ENCODE results near the gene CTDSPL.
"Not testable (repeated sequence)": the region's sequence is repeated elsewhere in the genome, so short reads cannot be mapped to it uniquely, and the experiment has no call there.

CTDSPL gene

DNA sequence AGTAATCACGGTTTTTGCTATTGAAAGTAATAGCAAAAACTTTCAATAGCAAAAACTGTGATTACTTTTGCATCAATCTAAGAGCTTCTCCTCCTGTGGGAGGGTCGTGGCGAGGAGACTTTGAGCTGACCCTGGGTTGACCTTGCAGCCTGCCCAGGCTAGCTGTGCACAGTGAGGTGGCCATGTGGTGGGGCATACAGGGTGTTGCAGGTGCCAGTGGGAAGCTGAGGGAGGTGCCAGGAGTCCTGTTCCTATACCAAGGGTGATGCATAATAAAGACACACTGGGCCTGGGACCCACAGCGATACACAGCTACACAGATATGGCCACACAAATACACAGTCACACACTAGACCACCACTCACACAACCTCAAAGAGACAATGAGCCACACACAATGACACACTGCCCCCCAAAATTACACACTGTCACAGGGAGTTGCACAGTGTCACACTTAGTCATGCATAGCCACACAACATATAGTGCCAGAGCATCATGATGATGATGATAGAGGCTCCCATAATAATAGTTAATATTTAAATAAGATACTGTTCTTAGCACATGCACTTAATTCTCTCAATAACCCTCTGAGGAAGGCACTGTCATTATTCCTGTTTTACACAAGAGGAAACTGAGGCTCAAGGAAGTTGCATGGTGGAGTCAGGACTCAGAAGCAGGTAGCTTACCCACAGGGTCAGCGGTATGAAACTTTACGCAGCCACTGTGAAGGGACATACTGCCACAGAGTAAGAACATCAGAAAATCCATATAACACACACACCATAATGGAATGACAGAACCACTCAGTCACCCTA lies 161.4 kb downstream of the CTDSPL start:
- DNase-seq = no peak

DNA sequence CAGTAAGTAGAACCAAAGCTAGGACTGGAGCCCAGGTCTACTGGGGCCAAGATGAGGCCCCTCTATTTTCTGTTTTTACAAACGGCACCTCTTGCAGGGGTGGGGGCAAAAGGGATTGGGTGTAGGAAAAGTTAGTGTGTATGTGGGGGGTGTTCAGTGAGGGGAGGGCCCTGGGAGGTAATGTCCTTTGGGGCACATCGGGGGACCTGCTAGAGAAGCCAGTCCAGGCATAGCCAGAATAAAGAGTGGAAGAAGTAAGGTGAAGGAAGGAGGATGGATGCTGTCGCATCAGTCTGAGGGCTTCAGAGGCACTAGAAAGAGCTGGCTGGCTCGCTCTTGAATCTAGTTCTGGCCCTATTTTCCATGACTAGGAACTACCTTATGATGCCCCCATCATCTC lies 165.2 kb downstream of the CTDSPL start:
- no peak for DNase-seq

DNA sequence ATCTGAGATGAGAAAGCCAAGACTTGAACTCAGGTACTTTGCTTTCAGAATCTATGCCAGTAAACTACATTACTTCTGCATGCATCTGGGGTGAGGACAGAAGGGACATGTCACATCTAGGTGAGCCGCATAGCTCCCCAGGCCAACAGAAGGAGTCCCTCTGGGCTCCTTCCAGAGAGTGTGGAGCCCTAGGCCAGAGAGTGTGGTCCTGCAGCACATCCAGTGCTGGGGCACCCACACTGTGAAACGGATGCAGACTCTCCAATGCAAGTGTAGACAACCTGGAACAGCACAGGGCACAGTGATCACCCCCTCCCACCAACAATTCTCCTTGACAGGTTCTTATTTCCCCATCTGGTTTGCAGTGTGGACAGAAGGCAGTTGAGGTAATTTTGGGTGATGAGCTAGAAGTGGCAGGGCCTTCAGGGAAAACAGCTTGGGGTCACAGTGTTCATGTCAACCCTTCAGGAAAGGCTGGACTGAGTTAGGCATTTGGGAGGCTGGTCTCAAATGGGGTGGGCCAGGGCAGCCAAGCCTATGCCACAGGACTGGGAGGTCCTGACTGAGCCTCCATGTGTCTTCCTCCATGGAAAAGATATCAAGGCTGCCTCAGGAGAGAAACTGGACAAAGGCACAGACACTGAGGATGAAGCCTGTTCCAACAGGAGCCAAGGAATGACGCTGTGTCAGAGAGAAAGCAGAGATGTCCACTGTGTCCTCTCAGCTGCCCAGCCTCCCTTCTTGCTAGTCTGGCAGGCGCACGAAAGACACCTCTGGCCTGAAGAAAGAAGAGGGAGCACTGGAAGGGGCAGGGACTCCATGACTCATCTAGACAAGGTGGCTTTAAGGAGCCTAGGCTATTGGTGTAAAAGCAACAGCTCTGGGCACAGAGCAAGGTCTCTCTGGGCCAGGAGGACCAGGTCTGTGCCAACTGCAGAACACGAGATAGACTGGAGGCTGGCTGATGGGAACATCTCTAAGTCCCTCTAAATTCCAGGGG lies 166.1 kb downstream of the CTDSPL start:
- DNase-seq = no peak

DNA sequence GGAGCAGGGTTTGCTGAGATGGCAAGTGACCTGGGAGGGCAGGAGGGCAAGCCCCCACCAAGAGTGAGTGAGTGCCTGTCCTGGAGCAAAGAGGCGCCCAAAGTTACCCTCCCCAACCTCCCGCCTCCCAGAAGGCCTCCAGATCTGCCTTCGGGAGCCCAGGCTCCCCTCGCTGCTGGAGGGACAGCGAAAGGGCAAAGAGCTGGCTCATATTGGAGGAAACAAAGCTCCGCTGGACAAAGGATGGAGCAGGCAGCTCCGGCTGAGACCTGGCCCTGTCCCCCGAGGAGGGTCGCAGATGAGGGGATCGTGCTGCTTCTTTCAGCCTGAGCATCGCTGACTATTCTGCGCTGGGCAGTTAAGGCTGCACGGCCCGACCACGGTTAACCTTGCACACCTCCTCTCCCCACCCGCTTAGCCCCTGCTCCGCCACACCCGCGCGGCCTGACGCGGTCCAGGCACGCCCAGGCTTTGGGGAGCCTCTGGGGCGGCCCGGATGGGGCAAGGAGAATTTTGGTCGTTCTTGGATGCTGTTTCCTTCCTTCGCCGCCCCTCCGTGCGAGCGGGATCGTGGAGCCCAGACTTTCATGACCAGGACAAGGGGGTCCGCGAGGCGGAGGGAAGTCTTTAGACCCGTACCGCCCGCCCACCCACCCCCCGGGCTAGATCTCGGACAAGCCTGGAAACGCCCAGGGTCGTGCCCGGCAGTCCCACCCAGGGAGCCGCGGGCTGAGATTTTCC lies 167.1 kb downstream of the CTDSPL start:
- DNase-seq = no peak

DNA sequence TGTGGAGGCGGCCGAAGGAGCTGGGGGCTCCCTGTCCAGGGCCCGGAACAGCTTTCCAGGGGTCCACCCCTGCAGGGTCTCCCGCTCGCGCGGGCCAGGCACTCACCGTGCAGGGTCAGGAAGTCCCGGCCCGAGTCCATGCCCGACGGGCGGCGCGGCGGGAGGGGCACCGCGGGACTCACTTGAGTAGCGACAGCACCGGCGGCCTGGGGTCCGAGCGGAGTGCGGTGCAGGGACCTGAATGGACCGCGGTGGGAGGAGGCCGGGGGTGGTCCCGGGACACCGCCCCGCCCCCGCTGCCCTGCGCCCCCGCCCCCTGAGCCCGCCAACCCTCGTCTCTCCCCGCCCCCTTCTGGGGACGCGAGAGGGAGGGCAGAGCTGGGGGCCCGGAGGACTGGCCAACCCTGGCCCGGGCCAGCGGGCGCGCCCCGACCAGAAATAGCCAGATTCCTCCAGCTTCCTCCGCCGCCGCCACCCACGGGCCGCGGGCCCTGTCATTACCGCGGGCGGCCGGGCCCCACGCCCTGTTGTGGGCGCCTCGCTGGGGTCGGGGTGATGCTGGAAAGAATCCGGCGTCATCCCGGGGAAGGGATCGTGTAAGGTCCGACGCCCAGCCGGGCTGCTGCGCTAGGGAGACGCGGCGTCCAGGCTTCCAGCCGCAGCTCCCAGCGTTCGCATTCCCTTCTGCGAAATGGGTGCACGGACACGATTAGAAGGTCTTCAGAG lies 167.9 kb downstream of the CTDSPL start, which contains the start of gene PLCD1:
Gene PLCD1 (minus strand): TSS at position 243 of the 726 bp plus-strand sequence. CDS start 103 bp downstream, at position 140.
- peak; percentile 55 for DNase-seq

DNA sequence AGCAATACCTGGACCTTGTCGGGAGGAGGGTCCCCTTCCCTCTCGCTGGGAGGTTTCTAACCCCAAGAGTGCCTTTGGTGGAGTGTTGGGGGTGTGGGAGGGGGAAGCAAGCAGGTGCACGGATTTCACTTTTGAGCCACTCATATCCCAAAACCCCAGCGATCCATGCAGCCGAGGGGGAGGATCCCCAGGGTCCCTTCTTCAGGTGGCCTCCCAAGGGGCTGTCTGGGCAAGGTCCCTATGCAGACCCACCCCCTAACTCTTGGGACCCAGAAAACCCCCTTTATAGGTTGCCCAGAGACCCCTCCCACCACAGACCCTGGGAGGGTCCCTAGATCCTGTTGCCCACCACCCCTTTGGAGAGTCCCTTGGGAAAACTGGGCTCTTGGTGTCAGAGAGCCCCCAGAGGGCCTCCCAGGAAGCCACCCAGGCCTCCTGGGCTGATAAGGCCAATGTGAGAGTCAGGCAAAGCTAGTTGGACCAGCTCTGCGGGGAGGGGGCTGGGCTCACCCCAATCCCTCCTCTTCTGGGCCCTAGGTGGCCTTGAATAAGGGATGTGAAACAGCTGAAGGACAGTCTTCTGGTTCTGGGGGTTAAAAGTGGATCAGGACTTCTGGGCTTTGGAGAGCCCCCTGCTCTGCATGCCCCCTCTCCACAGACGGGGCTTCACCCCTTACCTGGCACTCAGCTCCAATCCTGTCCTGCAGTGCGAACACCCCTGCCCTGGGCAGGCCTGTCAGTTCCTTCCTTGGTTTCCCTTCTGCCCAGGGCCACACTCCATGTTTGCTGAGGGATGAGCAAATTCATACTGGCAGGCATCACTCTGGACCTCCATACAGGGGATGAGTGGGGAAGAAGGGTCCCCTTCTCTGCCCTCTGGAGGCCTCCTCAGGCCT lies 168.7 kb downstream of the CTDSPL start:
- DNase-seq = no peak

DNA sequence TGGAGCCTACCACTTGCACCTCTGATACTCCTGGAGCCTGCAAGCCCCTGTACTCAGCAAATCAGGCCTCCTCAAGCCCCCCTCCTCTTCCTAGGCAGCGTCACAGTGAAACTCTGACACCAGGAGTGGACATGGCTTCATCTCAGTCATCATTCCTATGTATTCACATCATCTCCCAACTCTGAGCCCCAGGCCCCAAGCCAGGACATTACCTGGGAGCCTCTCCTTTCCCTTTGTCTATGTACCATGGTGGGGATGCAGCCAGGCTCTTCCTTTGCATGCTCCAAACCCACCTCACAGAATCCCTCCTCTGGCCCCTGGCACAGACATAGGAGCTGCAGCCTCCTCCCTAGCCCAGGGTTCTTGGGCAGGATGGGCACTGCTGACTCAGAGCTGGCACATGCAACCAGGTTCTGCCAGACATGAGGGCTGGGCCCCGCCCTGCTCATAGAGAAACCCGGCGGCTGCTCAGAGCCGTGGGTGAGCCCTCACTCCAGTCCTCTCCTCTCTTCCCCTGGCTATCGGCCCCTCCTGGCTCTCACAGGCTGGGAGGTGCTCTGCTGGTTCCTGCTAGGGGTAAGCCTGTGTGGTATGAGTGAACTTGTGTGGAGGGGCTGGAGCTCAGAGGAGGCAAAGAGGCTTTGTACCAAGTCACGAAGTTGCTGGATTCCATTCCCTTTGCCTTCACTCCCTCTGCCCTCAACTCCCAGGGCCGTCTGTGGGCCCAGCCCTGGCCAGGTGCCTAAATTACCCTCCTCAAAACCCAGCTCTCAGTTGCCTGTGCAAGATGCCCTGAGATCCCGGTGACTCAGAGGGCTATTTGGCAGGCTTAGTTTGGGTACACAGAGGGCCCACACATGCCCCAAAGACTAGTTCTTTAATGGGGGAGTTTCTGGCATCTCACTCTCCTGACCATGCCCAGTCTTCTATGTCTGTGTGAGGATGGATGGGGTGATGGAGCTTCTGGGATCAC lies 169.6 kb downstream of the CTDSPL start:
- peak; percentile 60 for DNase-seq

DNA sequence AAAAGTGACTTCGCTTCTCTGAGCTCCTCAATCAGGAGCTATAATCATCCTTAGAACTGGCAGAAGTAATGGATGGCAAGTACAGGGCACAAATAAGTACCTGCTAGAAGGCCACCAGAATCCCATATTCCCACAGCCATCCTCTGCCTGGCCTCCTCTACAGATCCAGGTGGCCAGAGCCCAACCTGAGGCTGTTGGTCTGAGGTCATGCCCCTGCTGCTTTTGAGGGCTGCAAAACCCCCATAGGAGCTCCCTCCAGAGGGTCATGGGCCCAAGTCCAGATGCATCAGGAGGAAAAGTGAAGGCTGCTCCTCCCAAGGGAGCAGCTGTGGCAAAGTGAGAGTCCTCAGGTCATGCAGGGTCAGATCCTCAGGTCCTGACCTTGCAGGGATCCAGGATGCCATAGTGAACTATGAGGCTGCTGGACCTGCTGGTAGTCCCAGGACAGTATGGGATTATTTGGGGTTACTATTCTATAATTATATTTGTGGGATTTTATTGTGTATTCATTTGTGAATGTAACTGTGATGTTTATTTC lies 170.7 kb downstream of the CTDSPL start:
- no peak for DNase-seq

DNA sequence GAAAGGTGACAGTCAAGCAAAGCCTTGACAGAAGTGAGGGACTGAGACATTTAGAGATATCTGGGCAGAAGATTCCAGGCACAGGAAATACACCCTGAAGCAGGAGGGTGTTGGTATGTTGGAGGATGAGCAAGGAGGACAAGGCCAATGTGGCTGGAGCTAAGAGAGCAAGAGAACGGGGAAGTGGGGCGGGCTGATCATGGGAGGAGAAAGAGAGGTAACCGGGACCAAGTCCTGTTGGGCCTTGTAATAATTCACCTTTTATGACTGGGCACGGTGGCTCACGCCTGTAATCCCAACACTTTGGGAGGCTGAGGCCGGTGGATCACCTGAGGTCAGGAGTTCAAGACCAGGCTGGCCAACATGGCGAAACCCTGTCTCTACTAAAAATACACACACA lies 171.9 kb downstream of the CTDSPL start:
- DNase-seq = not testable (repeated sequence)

All from CD4-positive, alpha-beta T cell treated with Interleukin-15 for 1 hour (primary cell).